ENCODE data around the gene MUCL3. TPM values are rescaled to one million over a fixed set of nuclear protein-coding genes. Genes with fewer than 3 reads are reported as not detected.

Gene MUCL3
- total RNA-seq, 6 experiments from 2014 or later: not detected

DNA sequence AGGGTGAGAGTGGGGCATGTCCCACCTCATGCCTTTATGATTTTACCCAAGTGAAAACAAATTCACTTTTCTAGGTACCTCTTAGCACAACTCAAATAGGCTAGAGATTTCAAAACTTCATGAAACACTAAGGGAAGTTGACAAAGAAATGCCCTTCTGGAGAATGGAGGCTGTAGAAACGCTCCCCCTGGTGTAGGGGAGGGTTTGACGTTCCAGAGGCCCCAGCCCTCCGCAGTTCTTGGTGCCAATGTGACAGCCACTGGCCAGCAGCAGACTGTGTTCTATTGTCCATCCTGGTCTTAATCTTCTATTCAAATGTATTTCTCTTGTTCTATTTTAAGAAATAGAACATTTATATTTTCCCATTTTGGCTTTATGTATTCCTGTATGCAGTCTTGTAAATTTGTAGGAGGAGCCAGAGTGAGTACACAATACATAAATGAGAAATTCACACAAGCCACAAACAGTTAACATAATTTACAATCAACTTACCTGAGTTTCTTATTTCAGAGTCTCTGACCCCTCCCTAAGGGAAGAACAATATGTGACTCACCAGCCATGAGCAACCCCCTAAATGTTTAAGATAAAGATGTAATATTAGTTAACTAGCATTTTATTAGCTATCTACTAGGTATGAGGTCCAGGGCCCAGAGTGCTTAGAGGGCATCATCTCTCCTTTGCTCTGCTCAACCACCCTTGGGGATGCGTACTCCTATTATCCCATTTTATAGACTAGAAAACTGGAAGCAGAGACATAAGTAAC lies 33.9 kb downstream of the MUCL3 start:
- Mint-ChIP-seq H3K4me1 (ENCODE audit: low read depth) (no peaks in the 10 kb centered on the region), H3K36me3 (ENCODE audit: low read depth) (no peaks in the 10 kb centered on the region), H3K4me3 (no peak overlapping the region), H3K27me3 (ENCODE audit: insufficient read depth) (peaks cover 51% of the 10 kb centered on the region), H3K27ac (no peak overlapping the region), H3K9me3 (no peaks in the 10 kb centered on the region)
- no peak for DNase-seq
- TF ChIP-seq CTCF (IDR thresholded peaks at IDR 0.05): no peak

GRCh38 chr6:30979141-30979540 lies 38.4 kb downstream of the MUCL3 start:
- Mint-ChIP-seq H3K27ac (no peak overlapping the region), H3K27me3 (ENCODE audit: insufficient read depth) (peaks cover 42% of the 10 kb centered on the region), H3K4me3 (no peak overlapping the region), H3K36me3 (ENCODE audit: low read depth) (no peaks in the 10 kb centered on the region), H3K4me1 (ENCODE audit: low read depth) (peaks cover 13% of the 10 kb centered on the region), H3K9me3 (no peaks in the 10 kb centered on the region)
- DNase-seq: no peak
- TF ChIP-seq CTCF (IDR thresholded peaks at IDR 0.05): no peak

- no peak for TF ChIP-seq CTCF (IDR thresholded peaks at IDR 0.05)
- Mint-ChIP-seq H3K4me1 (ENCODE audit: low read depth) (peaks cover 13% of the 10 kb centered on the region), H3K36me3 (ENCODE audit: low read depth) (no peaks in the 10 kb centered on the region), H3K27me3 (ENCODE audit: insufficient read depth) (peaks cover 44% of the 10 kb centered on the region), H3K9me3 (no peaks in the 10 kb centered on the region), H3K4me3 (no peak overlapping the region), H3K27ac (no peak overlapping the region)
- no peak for DNase-seq
Measured at GRCh38 chr6:30979690-30980089, 38.9 kb downstream of the MUCL3 start.

GRCh38 chr6:30981942-30982772 lies 41.4 kb downstream of the MUCL3 start:
- peak; percentile 48 for DNase-seq
- Mint-ChIP-seq H3K9me3 (no peaks in the 10 kb centered on the region), H3K27me3 (ENCODE audit: insufficient read depth) (peaks cover 43% of the 10 kb centered on the region), H3K4me3 (peak overlapping the region; percentile 43), H3K36me3 (ENCODE audit: low read depth) (no peaks in the 10 kb centered on the region), H3K4me1 (ENCODE audit: low read depth) (peaks cover 13% of the 10 kb centered on the region), H3K27ac (no peak overlapping the region)
- TF ChIP-seq CTCF (IDR thresholded peaks at IDR 0.05): peak; percentile 25; the same call in 1 of the 2 replicates

DNA sequence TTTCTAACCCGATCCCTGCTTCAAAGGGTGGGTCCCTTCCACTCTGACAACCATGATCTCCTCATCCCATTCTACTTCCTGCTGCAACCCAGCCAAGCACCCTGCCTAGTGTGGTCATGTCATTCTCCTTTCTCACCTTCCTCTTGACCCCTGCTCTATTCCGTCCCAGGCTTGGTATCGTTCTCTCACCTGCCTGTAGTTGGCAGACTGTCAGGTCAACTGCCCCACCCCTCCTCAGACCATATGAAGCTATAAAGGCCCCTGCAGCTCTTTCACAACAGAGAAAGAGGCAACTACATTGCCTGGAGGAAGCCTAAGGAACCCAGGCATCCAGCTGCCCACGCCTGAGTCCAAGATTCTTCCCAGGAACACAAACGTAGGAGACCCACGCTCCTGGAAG lies 42.7 kb downstream of the MUCL3 start, which contains the start of gene MUC21:
Gene MUC21, plus strand, starts transcription at position 280 of the 400 bp plus-strand sequence. CDS start 241 bp downstream, outside the sequence.
- H3K27me3 Mint-ChIP-seq (ENCODE audit: insufficient read depth): peaks cover 39% of the 10 kb centered on the region

More for the DNA sequence above, 42.7 kb downstream of the MUCL3 start, which contains the start of gene MUC21:
- Mint-ChIP-seq H3K4me1 (ENCODE audit: low read depth) (peaks cover 13% of the 10 kb centered on the region), H3K4me3 (no peak within 1 kb of the TSS; the same call in 1 of the 2 replicates), H3K27ac (no peak within 1 kb of the TSS), H3K36me3 (ENCODE audit: low read depth) (no peaks in the 10 kb centered on the region), H3K9me3 (no peaks in the 10 kb centered on the region; the same call in 1 of the 2 replicates)
- no peak for DNase-seq
- TF ChIP-seq CTCF (IDR thresholded peaks at IDR 0.05): no peak
